GM19324 (cell line): ENCODE measurements around the gene OR6M1.

Experiments
- ATAC-seq: cut with Tn5 transposase; IDR thresholded peaks from one replicate; pipeline ENCODE4 v1.9.1; 2021; ENCODE audit warnings: mild to moderate bottlenecking, moderate library complexity; ENCODE audit not compliant: unreplicated experiment, low FRiP score

OR6M1 gene

GRCh38 chr11:123775715-123776549 lies 30.2 kb downstream of the OR6M1 start:
- no peak for ATAC-seq

- no peak for ATAC-seq
Measured at GRCh38 chr11:123775289-123775688, 30.9 kb downstream of the OR6M1 start.

- ATAC-seq = no peak
Measured at GRCh38 chr11:123773959-123774358, 32.2 kb downstream of the OR6M1 start.

GRCh38 chr11:123773026-123773425 lies 33.1 kb downstream of the OR6M1 start:
- ATAC-seq = no peak

- ATAC-seq = no peak
Measured at GRCh38 chr11:123771664-123772063, 34.5 kb downstream of the OR6M1 start.

- ATAC-seq = no peak
Measured at GRCh38 chr11:123770712-123771111, 35.4 kb downstream of the OR6M1 start.

- ATAC-seq = no peak
Measured at GRCh38 chr11:123765601-123766000, 40.5 kb downstream of the OR6M1 start.

GRCh38 chr11:123762422-123762821 lies 43.7 kb downstream of the OR6M1 start:
- ATAC-seq = no peak

- ATAC-seq = no peak
Measured at GRCh38 chr11:123760894-123761293, 45.3 kb downstream of the OR6M1 start.

GRCh38 chr11:123757976-123758375 lies 48.2 kb downstream of the OR6M1 start:
- no peak for ATAC-seq

- no peak for ATAC-seq
Measured at GRCh38 chr11:123755813-123756212, 50.3 kb downstream of the OR6M1 start.
